ENCODE results near the gene DYNLT4. TPM values are rescaled to one million over a fixed set of nuclear protein-coding genes. Genes with fewer than 3 reads are reported as not detected.

DYNLT4 gene
- polyA plus RNA-seq, 1 of the 3 experiments (the other 2 are of a cell fraction) = 0.61 TPM

DNA sequence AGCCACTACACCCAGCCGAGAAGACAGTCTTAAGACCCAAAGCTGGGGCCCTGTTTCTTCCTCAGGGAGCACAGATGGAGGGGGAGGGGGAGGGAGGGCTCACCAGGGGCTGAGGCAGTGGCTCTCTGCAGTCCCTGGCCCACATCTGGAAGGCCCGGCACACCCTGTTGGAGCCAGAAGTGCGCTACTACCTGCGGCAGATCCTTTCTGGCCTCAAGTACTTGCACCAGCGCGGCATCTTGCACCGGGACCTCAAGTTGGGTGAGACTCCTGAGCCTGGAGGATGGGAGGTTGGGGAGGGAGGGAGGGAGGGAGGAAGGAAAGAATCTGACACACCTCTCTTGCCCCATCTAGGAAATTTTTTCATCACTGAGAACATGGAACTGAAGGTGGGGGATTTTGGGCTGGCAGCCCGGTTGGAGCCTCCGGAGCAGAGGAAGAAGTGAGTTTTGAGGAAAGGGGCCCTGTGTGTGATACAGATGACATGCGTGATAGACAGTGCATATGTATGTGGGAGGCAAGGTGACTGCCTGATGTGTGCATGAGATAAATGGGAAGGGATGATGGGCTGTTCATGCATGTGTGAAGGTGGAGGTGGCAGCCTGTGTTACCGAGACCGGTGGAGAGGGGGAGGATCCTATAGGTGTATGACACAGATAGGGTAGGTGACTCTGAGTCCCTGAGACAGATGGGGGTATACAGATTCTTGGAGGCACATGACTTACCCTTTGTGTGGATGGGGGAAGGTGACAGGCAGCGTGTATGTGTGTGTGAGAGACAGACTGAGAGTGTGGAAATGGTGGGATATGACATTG, 5.5 kb downstream of the DYNLT4 start (continued):
- TF ChIP-seq FOSL2 (IDR thresholded peaks at IDR 0.05; ENCODE audit: borderline replicate concordance, low read depth) = no peak
- no peak for TF ChIP-seq SMC3 (IDR thresholded peaks at IDR 0.05; ENCODE audit: low read depth, low read length)
- no peak for TF ChIP-seq RAD21 (IDR thresholded peaks at IDR 0.05; ENCODE audit: low read length)
- TF ChIP-seq NFIC (IDR thresholded peaks at IDR 0.05; ENCODE audit: borderline replicate concordance) = no peak
- no peak for TF ChIP-seq IRF3 (IDR thresholded peaks at IDR 0.05; ENCODE audit: low read depth, low read length)
- no peak for TF ChIP-seq TEAD4 (IDR thresholded peaks at IDR 0.05; ENCODE audit: borderline replicate concordance, insufficient read depth)
- no peak for TF ChIP-seq NRF1 (IDR thresholded peaks at IDR 0.05; ENCODE audit: low read depth, low read length)
- no peak for TF ChIP-seq CHD2 (IDR thresholded peaks at IDR 0.05; ENCODE audit: low read length, partially characterized antibody)

GRCh38 chr1:44799770-44800584, 7.2 kb downstream of the DYNLT4 start, which contains the start of gene PLK3:
Gene PLK3, plus strand, starts transcription at chr1:44800377. Its CDS starts 87 bp downstream, at chr1:44800464.
- H3K27me3 ChIP-seq (ENCODE audit: insufficient read depth) = no peaks in the 10 kb centered on the region
- peaks cover 32% of the 10 kb centered on the region for H4K20me1 ChIP-seq (ENCODE audit: insufficient read depth)
- H3K9me2 ChIP-seq = no peaks in the 10 kb centered on the region
- peak within 1 kb of the TSS; percentile 98 for H3K9ac ChIP-seq
- H3K4me2 ChIP-seq = peak within 1 kb of the TSS; percentile 98
- peaks cover 20% of the 10 kb centered on the region for H3F3A ChIP-seq (replicated peaks; ENCODE audit: insufficient read depth)
- ChIA-PET CTCF (interaction anchor here (0.6 to 1.9 kb wide), 15 partner anchors 9 to 503 kb away, joined by 3 to 11 read pairs (median 4); partner anchors contain the start of genes EIF2B3, RNU5D-1 and RPS8), POLR2A (interaction anchor here (0.6 to 2.3 kb wide), 13 partner anchors 9 to 825 kb away, joined by 3 to 29 read pairs (median 4); partner anchors contain the start of genes ATP6V0B, BEST4, BTBD19 and EIF2B3)
- peak; percentile 97 for DNase-seq
- no peaks in the 10 kb centered on the region for H3K9me3 ChIP-seq
- 0% methylated on average over 27 of the region's 79 CpGs for WGBS (ENCODE audit: low lambda C conversion rate)
- peak within 1 kb of the TSS; percentile 97 to 100 for H3K27ac ChIP-seq (ENCODE audit: low read depth in 2 of 2, low read length in 1 of 2)
- H3K36me3 ChIP-seq (replicated peaks in 1 of 2; ENCODE audit: control insufficient read depth in 1 of 2, insufficient read depth in 2 of 2, low read length in 1 of 2) = peaks cover 27 to 31% of the 10 kb centered on the region in 2 experiments
- H3K79me2 ChIP-seq (ENCODE audit: insufficient read depth) = peaks cover 47% of the 10 kb centered on the region
- peak within 1 kb of the TSS; percentile 87 to 96 for H3K4me3 ChIP-seq (ENCODE audit: low read depth in 2 of 2, low read length in 1 of 2)
- H3K4me1 ChIP-seq (ENCODE audit: control insufficient read depth in 1 of 2, insufficient read depth in 2 of 2, low read depth in 1 of 2, low read length in 1 of 2) = peaks cover 16 to 20% of the 10 kb centered on the region in 2 experiments; a peak in 2 of 4 replicates
- H2AFZ ChIP-seq (ENCODE audit: low read depth) = peak within 1 kb of the TSS; percentile 86
- TF ChIP-seq MXI1 (IDR thresholded peaks at IDR 0.05; ENCODE audit: low read depth, low read length) (peak; percentile 89), NRF1 (IDR thresholded peaks at IDR 0.05; ENCODE audit: low read depth, low read length) (0 out of 2 replicates have a peak, but pooled peaks have one; percentile 21), POLR2AphosphoS5 (IDR thresholded peaks at IDR 0.05; ENCODE audit: low read depth, low read length) (peak; percentile 97), CHD2 (IDR thresholded peaks at IDR 0.05; ENCODE audit: low read length, partially characterized antibody) (no peak), FOXM1 (IDR thresholded peaks at IDR 0.05; ENCODE audit: low read depth) (no peak), PBX3 (IDR thresholded peaks at IDR 0.05) (peak; percentile 69; the same call in 1 of the 2 replicates), RXRA (IDR thresholded peaks at IDR 0.05; ENCODE audit: borderline replicate concordance, low read depth) (no peak), TCF12 (IDR thresholded peaks at IDR 0.05) (no peak; the same call in none of the 2 replicates), RCOR1 (IDR thresholded peaks at IDR 0.05; ENCODE audit: low read length) (peak; percentile 63; the same call in 1 of the 2 replicates), RAD21 (IDR thresholded peaks at IDR 0.05; ENCODE audit: low read length) (peak; percentile 72), RFX5 (IDR thresholded peaks at IDR 0.05; ENCODE audit: low read length) (peak; percentile 25; the same call in 1 of the 2 replicates), EP300 (IDR thresholded peaks at IDR 0.05; ENCODE audit: borderline replicate concordance in 1 of 2, low read depth in 1 of 2, low read length in 1 of 2) (peak in 1 of 2 experiments; percentile 30; a peak in 1 of 4 replicates), IRF3 (IDR thresholded peaks at IDR 0.05; ENCODE audit: low read depth, low read length) (no peak), SIN3A (IDR thresholded peaks at IDR 0.05; ENCODE audit: borderline replicate concordance, low read depth, low read length) (peak; percentile 92; the same call in 1 of the 2 replicates), SMC3 (IDR thresholded peaks at IDR 0.05; ENCODE audit: low read depth, low read length) (peak; percentile 67; the same call in 1 of the 2 replicates), GATA2 (CRISPR knock-in tag; IDR thresholded peaks at IDR 0.05) (no peak), JUND (IDR thresholded peaks at IDR 0.05) (no peak), FOXJ3 (CRISPR knock-in tag; IDR thresholded peaks at IDR 0.05) (no peak), TEAD4 (IDR thresholded peaks at IDR 0.05; ENCODE audit: borderline replicate concordance, insufficient read depth) (peak; percentile 3; the same call in 1 of the 2 replicates), NFIC (IDR thresholded peaks at IDR 0.05; ENCODE audit: borderline replicate concordance) (peak; percentile 25; the same call in 1 of the 2 replicates)
- TF ChIP-seq, protein P1, sequence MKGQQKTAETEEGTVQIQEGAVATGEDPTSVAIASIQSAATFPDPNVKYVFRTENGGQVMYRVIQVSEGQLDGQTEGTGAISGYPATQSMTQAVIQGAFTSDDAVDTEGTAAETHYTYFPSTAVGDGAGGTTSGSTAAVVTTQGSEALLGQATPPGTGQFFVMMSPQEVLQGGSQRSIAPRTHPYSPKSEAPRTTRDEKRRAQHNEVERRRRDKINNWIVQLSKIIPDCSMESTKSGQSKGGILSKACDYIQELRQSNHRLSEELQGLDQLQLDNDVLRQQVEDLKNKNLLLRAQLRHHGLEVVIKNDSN (IDR thresholded peaks at IDR 0.05; ENCODE audit: borderline replicate concordance, low read depth) = no peak
- TF ChIP-seq, protein P2, sequence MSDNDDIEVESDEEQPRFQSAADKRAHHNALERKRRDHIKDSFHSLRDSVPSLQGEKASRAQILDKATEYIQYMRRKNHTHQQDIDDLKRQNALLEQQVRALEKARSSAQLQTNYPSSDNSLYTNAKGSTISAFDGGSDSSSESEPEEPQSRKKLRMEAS (IDR thresholded peaks at IDR 0.05; ENCODE audit: low read depth) = peak; percentile 98
